HG03097 (cell line): ENCODE results near the gene SLC6A3.
"Not testable (repeated sequence)": the region's sequence is repeated elsewhere in the genome, so short reads cannot be mapped to it uniquely, and the experiment has no call there.

ENCODE experiments used
- ATAC-seq: cut with Tn5 transposase; IDR thresholded peaks from one replicate; pipeline ENCODE4 v1.9.1; 2021; ENCODE audit not compliant: unreplicated experiment, low FRiP score

The SLC6A3 gene

GRCh38 chr5:1423901-1424603, 21.2 kb downstream of the SLC6A3 start:
- no peak for ATAC-seq

DNA sequence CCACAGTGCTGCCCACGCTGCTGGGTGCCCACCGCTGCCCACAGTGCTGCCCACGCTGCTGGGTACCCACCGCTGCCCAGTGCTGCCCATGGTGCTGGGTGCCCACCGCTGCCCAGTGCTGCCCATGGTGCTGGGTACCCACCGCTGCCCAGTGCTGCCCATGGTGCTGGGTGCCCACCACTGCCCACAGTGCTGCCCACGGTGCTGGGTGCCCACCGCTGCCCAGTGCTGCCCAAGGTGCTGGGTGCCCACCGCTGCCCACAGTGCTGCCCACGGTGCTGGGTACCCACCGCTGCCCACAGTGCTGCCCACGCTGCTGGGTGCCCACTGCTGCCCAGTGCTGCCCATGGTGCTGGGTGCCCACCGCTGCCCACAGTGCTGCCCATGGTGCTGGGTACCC, 22.7 kb downstream of the SLC6A3 start:
- ATAC-seq, result not testable (repeated sequence)

GRCh38 chr5:1421521-1422341, 23.5 kb downstream of the SLC6A3 start:
- ATAC-seq, result no peak

- ATAC-seq, result no peak
These were observed 24.7 kb downstream of the SLC6A3 start for GRCh38 chr5:1420211-1421195.

- no peak for ATAC-seq
These were observed 25.6 kb downstream of the SLC6A3 start for GRCh38 chr5:1419476-1420210.

DNA sequence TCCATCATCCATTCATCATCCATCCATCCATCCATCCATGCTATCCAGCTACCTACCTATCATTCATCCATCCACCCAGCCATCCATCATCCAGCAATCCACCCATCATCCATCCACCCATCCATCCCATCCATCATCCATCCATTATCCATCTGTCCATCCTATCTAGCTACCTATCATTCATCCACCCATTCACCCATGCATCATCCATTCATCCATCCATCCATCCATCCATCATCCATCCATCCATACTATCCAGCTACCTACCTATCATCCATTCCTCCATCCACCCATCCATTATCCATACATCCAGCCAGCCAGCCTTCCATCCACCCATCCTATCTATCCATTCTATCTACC, 26.3 kb downstream of the SLC6A3 start:
- ATAC-seq, result no peak

DNA sequence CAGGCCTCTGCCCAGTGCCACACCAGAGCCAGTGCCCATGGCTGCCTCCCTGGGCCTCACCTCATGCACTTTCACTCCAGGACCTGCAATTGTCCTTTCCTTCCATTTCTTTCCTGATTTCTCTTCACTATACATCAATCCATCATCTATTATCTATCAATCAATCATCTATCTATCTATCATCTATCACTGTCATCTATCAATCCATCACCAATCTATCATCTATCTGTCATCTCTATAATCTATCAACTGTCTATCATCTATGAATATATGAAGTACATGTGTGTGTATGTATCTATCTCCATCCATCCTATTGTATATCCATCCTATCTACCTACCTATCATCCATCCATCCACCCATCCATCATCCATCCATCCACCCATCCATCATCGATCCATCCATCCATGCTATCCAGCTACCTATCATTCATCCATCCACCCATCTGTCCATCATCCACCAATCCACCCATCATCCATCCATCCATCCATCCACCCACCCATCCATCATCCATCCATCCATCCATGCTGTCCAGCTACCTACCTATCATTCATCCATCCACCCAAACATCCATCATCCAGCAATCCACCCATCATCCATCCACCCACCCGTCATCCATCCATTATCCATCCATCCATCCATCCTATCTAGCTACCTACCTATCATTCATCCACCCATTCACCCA, 26.9 kb downstream of the SLC6A3 start:
- no peak for ATAC-seq

- no peak for ATAC-seq
These were observed 27.5 kb downstream of the SLC6A3 start for GRCh38 chr5:1417586-1418225.

DNA sequence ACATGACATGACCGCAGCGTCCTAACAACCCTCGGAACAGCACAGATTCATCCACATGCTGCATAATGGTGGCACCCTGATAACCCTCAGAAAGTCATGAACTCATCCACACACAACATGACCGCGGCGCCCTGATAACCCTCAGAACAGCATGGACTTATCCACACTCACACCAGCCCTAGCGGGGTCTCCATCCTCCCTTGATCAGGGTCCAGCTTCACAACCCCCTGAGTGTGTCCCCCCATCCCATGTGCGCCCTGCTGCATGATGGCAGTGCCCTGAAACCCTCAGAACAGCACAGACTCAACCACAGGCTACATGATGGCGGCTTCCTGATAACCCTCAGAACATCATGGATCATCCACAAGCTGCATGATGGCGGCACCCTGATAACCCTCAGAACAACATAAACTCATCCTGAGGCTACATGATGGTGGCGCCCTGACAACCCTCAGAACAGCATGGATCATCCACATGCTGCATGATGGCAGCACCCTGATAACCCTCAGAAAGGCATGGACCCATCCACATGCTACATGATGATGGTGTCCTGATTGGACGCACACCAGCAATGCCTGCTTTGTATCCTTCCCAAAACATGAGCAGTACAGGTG, 28.3 kb downstream of the SLC6A3 start:
- no peak for ATAC-seq

DNA sequence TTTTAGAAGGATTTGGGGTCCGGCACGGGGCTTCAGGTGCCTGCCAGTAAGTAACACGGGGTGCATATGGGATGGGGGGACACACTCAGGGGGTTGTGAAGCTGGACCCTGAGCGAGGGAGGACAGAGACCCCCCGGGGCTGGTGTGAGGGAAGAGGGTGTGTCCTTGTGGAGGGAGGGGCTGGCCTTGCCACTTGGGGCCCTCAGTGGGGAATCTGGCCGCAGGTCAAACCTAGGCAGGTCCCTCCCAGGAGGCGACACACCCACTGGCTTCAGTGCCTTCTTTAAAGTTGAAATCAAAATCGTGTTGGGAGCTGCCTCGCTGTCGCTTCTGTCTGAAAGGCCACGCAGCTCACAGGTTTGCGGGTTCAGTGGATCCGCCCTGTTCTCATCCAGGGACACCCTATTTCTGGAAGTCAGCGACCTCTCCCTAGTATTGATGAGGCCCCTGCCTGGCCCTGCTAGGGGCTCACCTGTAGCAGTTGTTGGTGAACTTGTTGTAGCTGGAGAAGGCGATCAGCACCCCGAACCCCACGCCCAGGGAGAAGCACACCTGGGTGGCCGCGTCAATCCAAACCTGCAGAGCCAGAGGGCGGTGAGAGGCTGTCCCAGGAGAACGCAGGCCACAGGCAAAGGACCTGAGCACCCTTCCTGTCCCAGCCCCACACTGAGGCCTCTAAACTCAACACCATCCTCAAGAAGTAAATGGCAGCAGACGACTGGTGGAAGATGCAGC, 29.4 kb downstream of the SLC6A3 start:
- no peak for ATAC-seq

DNA sequence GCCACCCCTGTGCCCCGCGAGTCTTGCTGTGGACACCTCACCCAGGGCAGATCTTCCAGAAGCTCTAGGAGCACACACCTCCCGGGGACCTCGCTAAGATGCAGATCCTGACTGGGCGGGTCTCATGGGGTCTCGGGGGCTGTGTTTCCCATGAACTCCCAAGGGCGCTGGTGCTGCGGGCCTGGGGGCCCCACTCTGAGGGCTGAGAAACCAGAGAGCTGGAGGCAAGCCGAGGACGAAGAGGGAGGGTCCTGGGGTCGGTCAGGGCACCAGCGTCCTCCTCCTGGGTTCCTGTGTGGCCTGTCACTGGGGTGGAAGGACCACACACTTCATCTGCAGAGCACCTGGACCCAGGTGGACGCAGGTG, 30.2 kb downstream of the SLC6A3 start:
- ATAC-seq, result no peak

DNA sequence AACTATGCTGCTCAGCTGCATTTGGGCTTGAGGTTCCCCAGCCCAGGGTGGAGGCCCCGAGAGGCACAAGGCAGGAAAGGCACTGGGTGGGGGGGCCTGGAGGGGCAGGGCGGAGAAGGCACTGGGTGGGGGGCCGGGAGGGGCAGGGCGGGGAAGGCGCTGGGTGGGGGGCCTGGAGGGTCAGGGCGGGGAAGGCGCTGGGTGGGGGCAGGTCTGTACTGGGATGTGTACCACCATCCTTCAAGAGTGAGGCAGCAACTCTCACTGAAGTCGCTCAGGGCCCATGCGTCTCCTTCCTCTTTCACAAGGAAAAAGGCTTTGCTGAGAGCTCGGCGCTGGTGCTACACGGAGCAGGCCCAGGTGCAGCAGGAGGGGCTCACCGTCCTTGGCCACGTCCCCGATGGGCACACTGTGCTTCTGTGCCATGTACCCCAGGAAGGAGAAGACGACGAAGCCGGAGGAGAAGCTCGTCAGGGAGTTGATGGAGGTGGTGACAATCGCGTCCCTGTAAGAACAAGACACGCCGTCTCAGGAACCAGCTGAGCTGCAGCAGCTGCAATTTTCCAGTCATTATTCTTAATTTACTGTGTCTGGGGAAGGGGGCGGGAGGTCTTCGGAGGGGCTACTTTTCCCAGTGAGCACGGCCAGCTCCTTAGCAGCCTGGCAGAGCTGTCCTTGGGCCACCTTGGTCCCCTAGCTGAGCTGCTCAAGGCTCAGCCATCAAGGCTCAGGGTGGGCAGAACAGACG, 30.8 kb downstream of the SLC6A3 start:
- ATAC-seq, result no peak

DNA sequence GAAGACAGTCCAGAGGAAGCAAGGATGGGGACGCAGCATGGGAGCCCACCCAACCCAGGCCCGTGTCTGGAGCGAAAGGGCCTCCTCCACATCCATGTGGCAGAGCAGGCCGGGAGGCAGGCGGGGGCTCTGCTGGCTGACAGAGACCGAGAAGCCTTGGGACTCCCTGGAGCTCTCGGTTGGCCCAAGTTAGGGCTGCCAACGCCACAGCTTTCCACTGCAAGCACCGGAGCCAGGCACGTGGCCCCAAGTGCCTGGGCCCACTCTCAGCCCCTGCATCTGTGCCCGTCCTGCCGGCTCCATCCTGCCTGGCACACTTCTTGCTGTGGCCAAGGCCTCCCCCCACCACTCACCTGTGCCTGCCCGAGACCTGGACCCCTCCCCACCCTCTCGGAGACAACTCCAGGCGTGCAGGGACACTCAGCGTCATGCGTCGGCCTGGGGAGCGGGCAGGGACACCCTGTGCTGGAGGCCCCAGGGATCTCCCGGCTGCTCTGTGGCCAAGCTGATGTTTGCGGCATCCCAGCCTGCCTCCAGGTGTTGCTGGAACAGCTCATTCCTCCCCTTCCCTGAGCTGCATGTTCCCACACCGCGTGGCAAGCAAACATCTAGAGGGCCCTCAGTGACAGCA, 31.5 kb downstream of the SLC6A3 start:
- no peak for ATAC-seq

- no peak for ATAC-seq
These were observed 32.0 kb downstream of the SLC6A3 start for GRCh38 chr5:1413211-1413610.

GRCh38 chr5:1412621-1413020, 32.6 kb downstream of the SLC6A3 start:
- no peak for ATAC-seq

- ATAC-seq, result no peak
These were observed 33.1 kb downstream of the SLC6A3 start for GRCh38 chr5:1412163-1412562.

- no peak for ATAC-seq
These were observed 34.1 kb downstream of the SLC6A3 start for GRCh38 chr5:1411099-1411498.
